Fibroblast of lung (primary cell): Measurements from ENCODE around the gene PKD2L1. TPM values are rescaled to one million over a fixed set of nuclear protein-coding genes. Genes with fewer than 3 reads are reported as not detected.

ENCODE experiments used
- DNase-seq, 2 donors: peaks; one replicate each; pipeline versions ENCODE4 v3.0.0 to v3.0.0-alpha.2; 2010; ENCODE audit warnings: low read depth in 2 of 2
- H2AFZ ChIP-seq: 2 replicates; pipeline ENCODE4 v1.5.1; 2012; ENCODE audit warnings: low read length, control low read depth, inconsistent platforms
- H3K27ac ChIP-seq: 2 replicates; pipeline ENCODE4 v1.5.1; 2011; ENCODE audit warnings: low read length, control low read depth; ENCODE audit not compliant: insufficient read depth
- H3K27me3 ChIP-seq: 2 replicates; pipeline ENCODE4 v1.5.1; 2011; ENCODE audit warnings: mild to moderate bottlenecking, low read length; ENCODE audit not compliant: control insufficient read depth, insufficient read depth
- H3K36me3 ChIP-seq: 2 replicates; pipeline ENCODE4 v1.5.1; 2011; ENCODE audit warnings: low read length; ENCODE audit not compliant: control insufficient read depth, insufficient read depth
- H3K4me1 ChIP-seq: 2 replicates; pipeline ENCODE4 v1.5.1; 2011; ENCODE audit warnings: low read length; ENCODE audit not compliant: control insufficient read depth, insufficient read depth; ENCODE audit errors: extremely low read depth
- H3K4me2 ChIP-seq: 2 replicates; pipeline ENCODE4 v1.5.1; 2011; ENCODE audit warnings: low read length, control low read depth; ENCODE audit not compliant: insufficient read depth; ENCODE audit errors: extremely low read depth
- H3K4me3 ChIP-seq, 4 experiments: fragments of 200-600 bp in 1 of 4; sonication (generic) in 1 of 4; replicated peaks in 1 of 4; 2 replicates each; pipeline ENCODE4 v1.5.1; 2011 to 2016; ENCODE audit warnings: low read length in 4 of 4, low read depth in 3 of 4, mild to moderate bottlenecking in 3 of 4, control low read depth in 2 of 4, inconsistent platforms in 1 of 4, mixed read lengths in 1 of 4; ENCODE audit not compliant: insufficient read depth in 1 of 4; ENCODE audit errors: control extremely low read depth in 1 of 4
- H3K79me2 ChIP-seq: 2 replicates; pipeline ENCODE4 v1.5.1; 2012; ENCODE audit warnings: mild to moderate bottlenecking, low read length, inconsistent platforms; ENCODE audit not compliant: control insufficient read depth, insufficient read depth
- H3K9ac ChIP-seq: 2 replicates; pipeline ENCODE4 v1.5.1; 2011; ENCODE audit warnings: mild to moderate bottlenecking, low read length, control low read depth; ENCODE audit not compliant: insufficient read depth
- H3K9me3 ChIP-seq: 2 replicates; pipeline ENCODE4 v1.5.1; 2012; ENCODE audit warnings: low read depth, low read length; ENCODE audit not compliant: control insufficient read depth, insufficient read depth
- H4K20me1 ChIP-seq: 2 replicates; pipeline ENCODE4 v1.5.1; 2011; ENCODE audit warnings: low read length; ENCODE audit not compliant: control insufficient read depth, insufficient read depth; ENCODE audit errors: extremely low read depth
- EZH2 ChIP-seq: IDR thresholded peaks from 2 replicates; pipeline ENCODE4 v1.5.1; 2012; ENCODE audit warnings: low read length, control low read depth, mild to moderate bottlenecking; ENCODE audit errors: missing control alignments
- polyA plus RNA-seq, 2 donors: library from polyadenylated mRNA; depleted of rRNA in 1 of 2; stranded (reverse) in 1 of 2; unstranded in 1 of 2; fragments of >200 nt; gene quantifications; 2 replicates each; pipeline ENCODE4 v1.2.1, GENCODE V29; 2011 to 2012; ENCODE audit warnings: missing spikeins in 1 of 2
- total RNA-seq: library from RNA; depleted of rRNA; stranded (reverse); fragments of >200 nt; gene quantifications from 2 replicates; pipeline ENCODE4 v1.2.1, GENCODE V29; 2014
- TF ChIP-seq, protein P1 (sequence below), 2 donors: IDR thresholded peaks in 1 of 2; conservative IDR thresholded peaks in 1 of 2; 1 replicate in 1 of 2; 2 replicates in 1 of 2; pipeline ENCODE4 v1.5.1; 2011 to 2012; ENCODE audit warnings: low read length in 2 of 2, control low read depth in 1 of 2, inconsistent platforms in 1 of 2, low read depth in 1 of 2, mild to moderate bottlenecking in 1 of 2

The PKD2L1 gene
- total and polyA plus RNA-seq, 2 donors (not counting 1 experiment from before 2014, with no cell fraction given): not detected

GRCh38 chr10:100341953-100342626, 12.1 kb upstream of the PKD2L1 start:
- DNase-seq: peak; percentile 47 to 63
- H3K36me3 ChIP-seq: no peaks in the 10 kb centered on the region
- H4K20me1 ChIP-seq: no peaks in the 10 kb centered on the region
- no peak for TF ChIP-seq EZH2
- TF ChIP-seq, protein P1, sequence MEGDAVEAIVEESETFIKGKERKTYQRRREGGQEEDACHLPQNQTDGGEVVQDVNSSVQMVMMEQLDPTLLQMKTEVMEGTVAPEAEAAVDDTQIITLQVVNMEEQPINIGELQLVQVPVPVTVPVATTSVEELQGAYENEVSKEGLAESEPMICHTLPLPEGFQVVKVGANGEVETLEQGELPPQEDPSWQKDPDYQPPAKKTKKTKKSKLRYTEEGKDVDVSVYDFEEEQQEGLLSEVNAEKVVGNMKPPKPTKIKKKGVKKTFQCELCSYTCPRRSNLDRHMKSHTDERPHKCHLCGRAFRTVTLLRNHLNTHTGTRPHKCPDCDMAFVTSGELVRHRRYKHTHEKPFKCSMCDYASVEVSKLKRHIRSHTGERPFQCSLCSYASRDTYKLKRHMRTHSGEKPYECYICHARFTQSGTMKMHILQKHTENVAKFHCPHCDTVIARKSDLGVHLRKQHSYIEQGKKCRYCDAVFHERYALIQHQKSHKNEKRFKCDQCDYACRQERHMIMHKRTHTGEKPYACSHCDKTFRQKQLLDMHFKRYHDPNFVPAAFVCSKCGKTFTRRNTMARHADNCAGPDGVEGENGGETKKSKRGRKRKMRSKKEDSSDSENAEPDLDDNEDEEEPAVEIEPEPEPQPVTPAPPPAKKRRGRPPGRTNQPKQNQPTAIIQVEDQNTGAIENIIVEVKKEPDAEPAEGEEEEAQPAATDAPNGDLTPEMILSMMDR (conservative IDR thresholded peaks at IDR 0.05 in 1 of 2, IDR thresholded peaks at IDR 0.05 in 1 of 2; ENCODE audit: low read depth in 1 of 2, low read length in 2 of 2): peak; percentile 65 to 69
- no peak overlapping the region for H3K27ac ChIP-seq
- peaks cover 1% of the 10 kb centered on the region for H3K79me2 ChIP-seq
- H3K4me2 ChIP-seq: no peak overlapping the region
- no peak overlapping the region for H3K9ac ChIP-seq
- H2AFZ ChIP-seq: no peak overlapping the region
- H3K9me3 ChIP-seq: no peaks in the 10 kb centered on the region
- peaks cover 4% of the 10 kb centered on the region for H3K4me1 ChIP-seq
- no peak overlapping the region for H3K4me3 ChIP-seq
- H3K27me3 ChIP-seq: no peaks in the 10 kb centered on the region

GRCh38 chr10:100340948-100341847, 11.2 kb upstream of the PKD2L1 start:
- no peak overlapping the region for H3K27ac ChIP-seq
- peaks cover 4% of the 10 kb centered on the region for H3K4me1 ChIP-seq
- peak overlapping the region; percentile 16 for H2AFZ ChIP-seq
- H3K4me3 ChIP-seq: no peak overlapping the region
- peak in 1 of 2 donors; percentile 63 for DNase-seq
- H4K20me1 ChIP-seq: no peaks in the 10 kb centered on the region
- H3K9me3 ChIP-seq: no peaks in the 10 kb centered on the region
- no peak overlapping the region for H3K4me2 ChIP-seq
- TF ChIP-seq, protein P1 (conservative IDR thresholded peaks at IDR 0.05 in 1 of 2, IDR thresholded peaks at IDR 0.05 in 1 of 2; ENCODE audit: low read depth in 1 of 2, low read length in 2 of 2): no peak
- no peak for TF ChIP-seq EZH2
- no peaks in the 10 kb centered on the region for H3K79me2 ChIP-seq
- peaks cover 1% of the 10 kb centered on the region for H3K27me3 ChIP-seq
- H3K36me3 ChIP-seq: no peaks in the 10 kb centered on the region
- H3K9ac ChIP-seq: no peak overlapping the region

DNA sequence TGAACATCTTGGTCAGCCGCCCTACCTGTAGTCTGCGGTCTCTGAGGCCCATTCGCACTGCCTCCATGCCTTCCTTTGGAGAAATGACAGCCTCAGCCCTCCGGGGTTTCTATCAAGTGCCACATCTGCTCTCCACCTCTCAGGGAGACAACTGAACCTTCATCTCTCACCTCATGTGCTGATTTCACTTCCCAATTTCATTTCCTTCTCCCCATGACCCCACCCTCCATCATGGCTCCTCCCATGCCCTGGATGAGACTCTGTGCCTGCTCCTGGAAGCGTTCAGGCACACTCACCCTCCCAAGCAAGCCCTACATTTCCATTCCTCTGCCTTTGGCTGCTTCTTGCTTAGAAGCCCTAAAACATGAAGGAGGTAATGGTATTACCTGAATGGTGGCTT, 9.2 kb upstream of the PKD2L1 start:
- no peak overlapping the region for H3K27ac ChIP-seq
- H3K4me3 ChIP-seq: no peak overlapping the region
- no peaks in the 10 kb centered on the region for H4K20me1 ChIP-seq
- no peak for DNase-seq
- H3K9me3 ChIP-seq: no peaks in the 10 kb centered on the region
- no peak overlapping the region for H2AFZ ChIP-seq
- no peaks in the 10 kb centered on the region for H3K79me2 ChIP-seq
- H3K4me1 ChIP-seq: no peaks in the 10 kb centered on the region
- peaks cover 3% of the 10 kb centered on the region for H3K27me3 ChIP-seq
- H3K9ac ChIP-seq: no peak overlapping the region
- H3K4me2 ChIP-seq: no peak overlapping the region
- no peaks in the 10 kb centered on the region for H3K36me3 ChIP-seq
- TF ChIP-seq, protein P1 (conservative IDR thresholded peaks at IDR 0.05 in 1 of 2, IDR thresholded peaks at IDR 0.05 in 1 of 2; ENCODE audit: low read depth in 1 of 2, low read length in 2 of 2): no peak
- TF ChIP-seq EZH2: no peak
